Ovary (tissue), 9 donors: ENCODE data around the gene GRID2IP. TPM values are rescaled to one million over a fixed set of nuclear protein-coding genes. Genes with fewer than 3 reads are reported as not detected.

Experiments
- DNase-seq, 5 donors: peaks; one replicate each; pipeline ENCODE4 v3.0.0-alpha.2; 2019 to 2020
- H3K27ac ChIP-seq, 2 donors: fragments of 200-600 bp; one replicate each; pipeline versions ENCODE4 v1.5.1 to v1.8.0; 2019 to 2022
- H3K27me3 ChIP-seq: fragments of 200-600 bp; one replicate; pipeline ENCODE4 v1.8.0; 2022
- H3K36me3 ChIP-seq: fragments of 200-600 bp; sonication (generic); one replicate; pipeline ENCODE4 v1.5.1; 2019
- H3K4me1 ChIP-seq: one replicate; pipeline ENCODE4 v1.8.1; 2013; ENCODE audit warnings: mild to moderate bottlenecking, moderate library complexity; ENCODE audit not compliant: insufficient read depth
- H3K4me3 ChIP-seq: fragments of 200-600 bp; sonication (generic); one replicate; pipeline ENCODE4 v1.5.1; 2017
- H3K9me3 ChIP-seq, 2 donors: fragments of 200-600 bp in 1 of 2; sonication (generic) in 1 of 2; one replicate each; pipeline versions ENCODE4 v1.5.1 to v1.8.1; 2013 to 2019; ENCODE audit warnings: mild to moderate bottlenecking in 1 of 2, moderate library complexity in 1 of 2
- CTCF ChIP-seq, 3 donors: fragments of 450-650 bp in 2 of 3; fragments of 200-600 bp in 1 of 3; IDR thresholded peaks; one replicate each; pipeline versions ENCODE4 v1.5.1 to v1.8.0; 2016 to 2022; ENCODE audit warnings: antibody characterized with exemption in 3 of 3, mild to moderate bottlenecking in 1 of 3
- EP300 ChIP-seq: sonication (generic); formaldehyde crosslinking; IDR thresholded peaks from one replicate; pipeline ENCODE4 v1.6.1; 2017; ENCODE audit warnings: antibody characterized with exemption
- POLR2A ChIP-seq: fragments of 450-650 bp; IDR thresholded peaks from one replicate; pipeline ENCODE4 v1.6.1; 2017; ENCODE audit warnings: antibody characterized with exemption, mild to moderate bottlenecking, moderate library complexity
- WGBS, 3 donors: extraction: QIAGEN DNeasy Blood & Tissue Kit in 1 of 3; methylation state at CpG; one replicate each; pipeline versions ENCODE4 v1.1.5 to v1.1.7; 2013 to 2017; 5-methylcytosine and 5-hydroxymethylcytosine counted together
- intact Hi-C, 4 donors: fragments of 100-400 bp; cut with DNase I; formaldehyde crosslinking; loops; one replicate each; pipeline versions ENCODE4 v1.11.0 to v1.15.1; 2022 to 2023
- polyA plus RNA-seq, 2 donors: library from polyadenylated mRNA; stranded (reverse); fragments of 200-250 nt in 1 of 2; fragments of 350-450 nt in 1 of 2; fragmentation: Illumina TruSeq in 1 of 2; extraction: RNeasy Lipid Tissue Mini Kit (QIAGEN cat#74804) in 1 of 2; gene quantifications; one replicate each; pipeline ENCODE4 v1.2.3, GENCODE V29; 2013 to 2014
- total RNA-seq, 7 donors: library from RNA; depleted of rRNA in 2 of 7; stranded (reverse); fragments of >200 nt in 2 of 7; fragmentation: NEBNext Ultra II Directional in 3 of 7; extraction: Animal tissue kit (Norgen Biotek cat#: 25700) in 3 of 7; gene quantifications; one replicate each; pipeline versions ENCODE4 v1.1.0 to v1.2.4, GENCODE V29; 2016 to 2023
- donor health status: DM: no; HTN: no; CAD: no; lungs with moderate emphysema.
- donor health status: DM: no; HTN: no; CAD: no.
- donor health status: Bipolar disorder and iron deficiency.
- donor health status: DM: yes; HTN: yes; CAD: no.
- donor health status: DM: no; HTN: no; CAD: no.
- donor health status: DM: yes; HTN: yes; CAD: no.

Gene GRID2IP
- total and polyA plus RNA-seq, 9 donors = 0.07 to 0.51 (median 0.39) TPM; not detected in 1

- H3K4me1 ChIP-seq = peaks cover 5% of the 10 kb centered on the region
- no peak for DNase-seq
- H3K36me3 ChIP-seq = no peaks in the 10 kb centered on the region
- H3K4me3 ChIP-seq = no peak overlapping the region
- no peaks in the 10 kb centered on the region for H3K9me3 ChIP-seq
- no peaks in the 10 kb centered on the region for H3K27me3 ChIP-seq
- H3K27ac ChIP-seq = no peak overlapping the region
- TF ChIP-seq POLR2A (no peak), EP300 (no peak), CTCF (IDR thresholded peaks at IDR 0.05) (no peak)
- intact Hi-C loops = loop anchor here in 1 of 4 donors (5.0 kb wide), 1 partner anchor 1608 kb away; no protein-coding TSS in a partner anchor
- 85 to 92% (median 90%) methylated on average over 24 of the region's 24 CpGs for WGBS, 3 donors
Measured at GRCh38 chr7:6508950-6509349, 42.3 kb downstream of the GRID2IP start.

- no peak overlapping the region for H3K4me3 ChIP-seq
- no peaks in the 10 kb centered on the region for H3K9me3 ChIP-seq
- TF ChIP-seq CTCF (IDR thresholded peaks at IDR 0.05) (no peak), POLR2A (no peak)
- intact Hi-C loops = loop anchor here in 1 of 4 donors (5.0 kb wide), 1 partner anchor 1609 kb away; no protein-coding TSS in a partner anchor
- peaks cover 5% of the 10 kb centered on the region for H3K4me1 ChIP-seq
- DNase-seq = no peak
- H3K27ac ChIP-seq = no peak overlapping the region
- H3K27me3 ChIP-seq = no peaks in the 10 kb centered on the region
- H3K36me3 ChIP-seq = no peaks in the 10 kb centered on the region
- WGBS, 3 donors = 93 to 96% (median 95%) methylated on average over 6 of the region's 6 CpGs
Measured at GRCh38 chr7:6508539-6508938, 42.7 kb downstream of the GRID2IP start.

GRCh38 chr7:6507906-6508305 lies 43.4 kb downstream of the GRID2IP start:
- no peaks in the 10 kb centered on the region for H3K36me3 ChIP-seq
- H3K27me3 ChIP-seq = no peaks in the 10 kb centered on the region
- intact Hi-C loops = loop anchor here in 1 of 4 donors (5.0 kb wide), 1 partner anchor 1609 kb away; no protein-coding TSS in a partner anchor
- no peak overlapping the region for H3K4me3 ChIP-seq
- 84 to 86% (median 84%) methylated on average over 8 to 16 of the region's 16 CpGs for WGBS, 3 donors
- TF ChIP-seq POLR2A (no peak), CTCF (IDR thresholded peaks at IDR 0.05) (no peak)
- H3K4me1 ChIP-seq = peaks cover 5% of the 10 kb centered on the region
- no peaks in the 10 kb centered on the region for H3K9me3 ChIP-seq
- DNase-seq = no peak
- H3K27ac ChIP-seq = no peak overlapping the region

- TF ChIP-seq CTCF (IDR thresholded peaks at IDR 0.05) (no peak), EP300 (no peak), POLR2A (no peak)
- no peak for DNase-seq
- WGBS, 3 donors = 22 to 46% (median 34%) methylated on average over 18 to 20 of the region's 20 CpGs
- intact Hi-C loops = loop anchor here in 1 of 4 donors (5.0 kb wide), 1 partner anchor 1611 kb away; no protein-coding TSS in a partner anchor
- no peaks in the 10 kb centered on the region for H3K9me3 ChIP-seq
- no peaks in the 10 kb centered on the region for H3K27me3 ChIP-seq
- peaks cover 5% of the 10 kb centered on the region for H3K4me1 ChIP-seq
- H3K4me3 ChIP-seq = no peak overlapping the region
- H3K27ac ChIP-seq = no peak overlapping the region
- no peaks in the 10 kb centered on the region for H3K36me3 ChIP-seq
Measured at GRCh38 chr7:6505685-6506559, 45.3 kb downstream of the GRID2IP start.
